Measurements from ENCODE around the gene SRRM3.
"Not testable (repeated sequence)": the region's sequence is repeated elsewhere in the genome, so short reads cannot be mapped to it uniquely, and the experiment has no call there.

DNA sequence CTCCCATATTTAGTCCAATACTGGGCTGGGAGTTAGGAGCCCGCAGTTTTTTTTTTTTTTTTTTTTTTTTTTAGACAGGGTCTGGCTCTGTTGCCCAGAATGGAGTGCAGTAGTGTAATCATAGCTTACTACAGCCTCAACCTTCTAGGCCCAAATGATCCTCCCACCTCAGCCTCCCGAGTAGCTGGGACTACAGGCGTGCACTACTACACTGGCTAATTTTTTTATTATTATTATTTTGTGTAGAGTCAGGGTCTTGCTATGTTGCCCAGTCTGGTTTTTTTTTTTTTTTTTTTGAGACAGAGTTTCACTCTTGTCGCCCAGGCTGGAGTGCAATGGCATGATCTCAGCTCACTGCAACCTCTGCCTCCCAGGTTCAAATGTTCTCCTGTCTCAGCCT, 13.7 kb downstream of the SRRM3 start:
- TF ChIP-seq CTCF (conservative IDR thresholded peaks at IDR 0.05); EZH2 (IDR thresholded peaks at IDR 0.05; ENCODE audit: low read depth): not testable (repeated sequence)

All from PC-9 (cell line).